GM19035 (cell line): ENCODE measurements around the gene TXLNB.
"Not testable (repeated sequence)": the region's sequence is repeated elsewhere in the genome, so short reads cannot be mapped to it uniquely, and the experiment has no call there.

Experiments
- ATAC-seq: cut with Tn5 transposase; IDR thresholded peaks from one replicate; pipeline ENCODE4 v1.9.1; 2021; ENCODE audit not compliant: unreplicated experiment

Gene TXLNB

GRCh38 chr6:139313229-139313628 lies 21.4 kb upstream of the TXLNB start:
- ATAC-seq = no peak

- ATAC-seq = no peak
Measured at GRCh38 chr6:139311831-139312230, 20.0 kb upstream of the TXLNB start.

- no peak for ATAC-seq
Measured at GRCh38 chr6:139308936-139309603, 17.3 kb upstream of the TXLNB start.

DNA sequence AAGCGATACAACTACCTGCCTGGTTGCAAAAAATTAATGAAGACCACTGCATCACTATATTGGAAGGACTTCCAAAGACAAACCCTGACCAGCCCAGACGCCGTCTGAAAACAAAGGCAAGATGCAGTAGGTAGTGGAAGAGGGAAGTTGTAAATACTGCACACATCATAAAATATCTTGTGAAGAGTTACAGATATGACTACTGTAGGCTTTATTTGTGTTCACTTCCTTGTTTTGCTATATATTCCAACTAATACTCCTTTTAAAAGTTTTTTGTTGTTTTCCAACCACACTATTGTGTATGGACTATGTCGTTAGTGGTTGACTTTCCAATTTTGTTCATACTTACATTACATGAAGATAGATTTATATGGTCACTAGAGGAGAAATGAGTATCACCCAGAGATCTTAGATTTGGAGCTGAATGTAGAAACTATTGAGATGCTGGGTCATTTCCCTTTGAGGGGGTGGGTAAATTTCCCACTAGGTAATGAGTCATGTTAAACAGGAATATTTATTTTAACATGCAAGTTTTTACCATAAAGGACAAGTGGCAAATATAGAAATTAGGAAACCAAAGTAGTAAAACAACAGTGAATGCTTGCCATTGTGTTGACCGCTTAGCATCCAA lies 16.6 kb upstream of the TXLNB start:
- peak; percentile 78 for ATAC-seq

DNA sequence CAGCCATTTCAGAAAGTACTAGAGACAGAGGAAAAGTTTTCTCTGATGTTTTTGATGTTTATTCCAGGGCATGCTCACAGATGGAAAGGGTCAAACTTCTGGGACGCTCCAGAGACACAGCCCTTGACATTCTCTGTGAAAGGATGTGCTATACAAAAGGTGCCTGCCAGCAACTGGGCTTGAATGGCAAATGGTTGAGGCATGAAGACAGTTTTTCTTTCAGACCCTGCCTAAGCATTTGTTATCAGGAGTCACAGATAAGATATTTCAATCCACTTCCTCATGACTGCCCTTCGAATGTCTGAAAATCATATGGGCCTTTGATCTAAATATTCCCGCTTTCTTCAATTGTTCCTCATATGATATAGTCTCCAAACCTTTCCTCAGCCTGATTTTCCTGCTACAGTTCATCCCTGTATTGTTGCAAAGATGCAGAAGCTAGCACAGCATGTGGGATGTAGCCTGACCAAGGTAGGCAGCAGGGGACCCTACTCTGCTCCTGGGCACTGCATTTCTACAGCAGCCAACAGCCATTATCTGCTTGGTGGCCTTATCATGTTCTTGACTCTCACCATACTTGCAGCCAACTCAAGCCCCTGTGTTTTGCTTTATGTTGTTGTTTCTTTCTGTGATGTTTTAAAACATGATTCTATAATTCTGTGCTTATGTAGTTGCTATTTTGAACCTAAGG lies 14.6 kb upstream of the TXLNB start:
- no peak for ATAC-seq

- ATAC-seq = no peak
Measured at GRCh38 chr6:139303185-139303584, 11.4 kb upstream of the TXLNB start.

DNA sequence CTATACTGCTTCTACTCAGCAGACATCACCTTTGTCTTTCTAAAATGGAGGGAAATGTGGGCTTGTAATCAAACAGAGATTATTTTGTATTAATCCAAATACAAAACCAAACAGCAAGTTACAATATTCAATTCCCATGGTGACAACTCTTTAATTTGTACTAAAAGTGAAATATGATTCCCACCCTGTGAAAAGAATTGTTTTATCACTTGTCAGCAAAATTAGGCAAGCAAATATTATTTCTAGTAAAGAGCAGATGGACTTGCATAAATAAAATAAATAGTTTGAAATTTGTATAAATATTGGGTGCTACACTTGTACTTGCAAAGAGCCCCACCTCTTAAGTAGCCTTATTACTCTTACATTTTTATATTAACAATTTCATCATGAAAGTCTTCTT lies 6.1 kb upstream of the TXLNB start:
- no peak for ATAC-seq

DNA sequence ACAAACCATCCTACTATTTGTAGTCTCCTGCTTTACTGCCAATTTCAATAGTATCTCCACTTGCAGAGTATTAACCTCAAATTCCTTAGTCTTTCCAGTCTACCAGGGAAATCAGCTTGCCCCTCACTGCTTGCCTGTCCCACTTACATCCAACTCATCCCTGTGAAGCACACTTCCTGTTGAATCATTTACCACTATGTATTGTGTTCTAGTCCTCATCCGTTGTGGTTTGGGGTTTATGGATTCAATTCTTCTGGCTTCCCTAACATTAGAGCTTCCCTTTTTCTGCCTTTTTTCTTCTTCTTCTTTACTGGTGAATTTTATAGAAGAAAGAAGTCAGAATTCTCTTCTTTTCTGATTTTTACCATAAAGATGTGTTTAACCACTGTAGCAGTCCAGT lies 5.1 kb upstream of the TXLNB start:
- ATAC-seq = no peak

- no peak for ATAC-seq
Measured at GRCh38 chr6:139295901-139296300, 4.1 kb upstream of the TXLNB start.

DNA sequence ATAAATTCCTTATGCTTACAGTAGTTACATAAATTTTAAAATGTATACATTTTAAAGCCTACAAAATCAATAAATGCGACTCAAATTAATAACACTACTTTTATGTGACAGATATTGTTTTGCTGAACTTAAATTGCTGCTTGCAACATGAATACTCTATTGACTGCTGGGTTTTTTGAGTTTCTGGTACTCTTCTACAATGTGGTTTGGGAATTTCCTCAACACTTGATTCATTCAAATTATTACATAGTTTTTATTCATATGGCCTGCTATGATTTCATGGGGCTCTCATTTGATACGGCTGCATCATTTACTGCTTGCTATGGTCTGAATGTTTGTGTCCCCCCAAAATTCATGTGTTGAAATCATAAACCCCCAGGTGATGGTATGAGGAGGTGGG lies 2.3 kb upstream of the TXLNB start:
- ATAC-seq = no peak

DNA sequence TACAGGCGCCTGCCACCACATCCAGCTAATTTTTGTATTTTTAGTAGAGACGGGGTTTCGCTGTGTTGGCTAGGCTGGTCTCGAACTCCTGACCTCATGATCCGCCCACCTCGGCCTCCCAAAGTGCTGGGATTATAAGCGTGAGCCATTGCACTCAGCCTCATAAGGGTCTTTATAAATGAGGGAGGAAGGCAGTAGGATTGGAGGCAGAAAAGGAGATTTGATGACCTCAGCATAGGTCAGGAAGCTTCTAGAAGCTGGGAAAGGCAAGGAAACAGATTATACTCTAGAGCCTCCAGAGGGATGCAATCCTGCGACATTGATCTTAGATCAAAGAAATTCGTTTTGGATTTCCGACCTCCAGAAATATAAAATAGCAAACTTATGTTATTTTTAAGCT lies 1.4 kb upstream of the TXLNB start:
- not testable (repeated sequence) for ATAC-seq

DNA sequence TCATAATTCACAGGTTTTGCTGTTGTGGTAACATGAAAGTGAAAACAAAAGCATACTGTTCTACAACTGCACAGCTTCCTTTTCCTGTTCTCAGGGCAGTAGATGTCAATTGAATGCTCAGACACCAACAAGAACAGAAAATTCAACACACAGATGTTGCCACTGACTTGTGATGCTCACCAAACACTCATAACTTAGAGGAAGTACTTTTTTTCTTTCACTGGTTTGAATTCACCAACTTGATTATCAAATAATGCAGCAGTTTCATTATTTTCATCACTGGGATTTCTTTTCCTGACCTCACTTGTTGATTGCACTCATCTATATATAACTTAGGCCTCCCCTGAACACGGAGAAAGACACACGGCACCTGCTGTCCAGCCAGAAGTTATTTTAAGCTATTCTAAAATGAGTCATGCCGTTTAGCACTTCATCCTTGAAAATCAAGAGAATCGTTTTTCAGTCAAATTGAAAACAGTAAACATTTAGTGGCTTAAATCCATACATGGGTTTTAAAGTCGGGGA lies 949 bp downstream of the TXLNB start:
- peak; percentile 82 for ATAC-seq

- ATAC-seq = no peak
Measured at GRCh38 chr6:139289233-139289632, 2.6 kb downstream of the TXLNB start.

GRCh38 chr6:139288496-139289040 lies 3.2 kb downstream of the TXLNB start:
- no peak for ATAC-seq

DNA sequence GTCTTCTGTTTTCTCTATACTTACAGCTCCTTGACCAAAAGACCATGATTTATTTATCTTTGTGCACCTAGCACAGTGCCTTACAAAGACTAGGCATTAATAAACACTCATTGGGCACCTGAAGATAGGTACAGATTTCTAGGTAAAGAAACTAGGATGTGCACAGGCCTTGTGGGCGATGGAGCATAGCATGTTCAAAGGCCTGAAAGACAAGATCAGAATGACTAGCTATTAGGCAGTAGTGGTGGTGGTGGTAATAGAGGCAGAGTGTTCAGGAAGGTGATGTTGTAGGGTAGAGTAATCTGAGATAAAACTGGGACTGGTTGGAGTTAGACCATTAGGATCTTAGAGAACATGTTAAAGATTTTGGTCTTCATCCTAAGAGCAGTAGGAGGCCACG lies 3.9 kb downstream of the TXLNB start:
- ATAC-seq = no peak

DNA sequence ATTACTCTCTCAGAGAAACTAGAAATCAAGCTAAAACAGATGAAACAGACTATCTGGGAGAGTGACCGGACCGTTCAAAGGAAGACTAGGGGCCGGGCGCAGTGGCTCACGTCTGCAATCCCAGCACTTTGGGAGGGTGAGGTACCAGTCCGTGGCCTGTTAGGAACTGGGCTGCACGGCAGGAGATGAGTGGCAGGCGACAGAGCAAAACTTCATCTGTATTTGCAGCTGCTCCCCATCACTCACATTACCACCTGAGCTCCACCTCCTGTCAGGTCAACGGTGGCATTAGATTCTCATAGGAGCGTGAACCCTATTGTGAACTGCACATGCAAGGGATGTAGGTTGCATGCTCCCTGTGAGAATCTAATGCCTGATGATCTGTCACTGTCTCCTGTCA lies 5.4 kb downstream of the TXLNB start:
- ATAC-seq = not testable (repeated sequence)

DNA sequence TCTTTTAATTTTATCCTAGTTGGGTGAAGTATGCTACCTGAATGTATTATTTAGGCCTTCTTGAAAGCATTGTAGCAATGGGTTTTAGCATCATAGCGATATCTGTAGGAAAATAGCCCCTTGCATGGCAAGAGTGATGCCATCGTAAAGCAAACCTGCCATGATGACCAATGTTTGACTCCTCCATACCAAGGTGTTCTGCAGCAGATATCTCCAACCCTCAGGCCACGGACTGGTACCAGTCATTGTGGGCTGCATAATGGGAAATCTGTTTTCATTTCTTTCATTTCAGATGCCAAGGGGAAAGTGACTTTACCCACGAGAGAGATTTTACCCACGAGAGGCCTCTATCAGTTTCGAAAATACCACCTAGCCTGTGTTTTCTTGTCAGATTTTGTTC lies 6.2 kb downstream of the TXLNB start:
- no peak for ATAC-seq

DNA sequence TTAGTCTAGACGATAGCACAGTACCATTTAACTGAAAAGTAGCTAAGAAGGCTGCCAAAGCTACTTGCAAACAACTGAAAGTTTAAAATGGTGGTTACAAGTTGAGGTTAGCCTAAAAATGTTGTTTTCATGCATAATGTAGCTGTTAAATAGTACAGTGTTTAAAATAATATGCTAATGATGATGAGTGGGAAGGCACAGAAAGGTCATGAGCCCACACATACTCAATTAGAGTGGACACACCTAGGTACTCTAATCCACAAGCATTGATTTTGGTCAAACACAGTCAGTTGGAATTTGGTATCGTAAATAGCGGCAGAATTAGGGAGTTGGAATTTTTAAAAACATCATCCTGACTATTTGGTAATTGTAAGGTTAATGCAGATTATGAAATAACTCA lies 7.0 kb downstream of the TXLNB start:
- no peak for ATAC-seq

- no peak for ATAC-seq
Measured at GRCh38 chr6:139282684-139283083, 9.1 kb downstream of the TXLNB start.

- ATAC-seq = no peak
Measured at GRCh38 chr6:139278190-139278589, 13.6 kb downstream of the TXLNB start.

- ATAC-seq = no peak
Measured at GRCh38 chr6:139277587-139277986, 14.2 kb downstream of the TXLNB start.

GRCh38 chr6:139277161-139277560 lies 14.6 kb downstream of the TXLNB start:
- ATAC-seq = no peak
